GM18868 (cell line): ENCODE measurements around the gene TSC22D2.
"Not testable (repeated sequence)": the region's sequence is repeated elsewhere in the genome, so short reads cannot be mapped to it uniquely, and the experiment has no call there.

Experiments
- ATAC-seq: cut with Tn5 transposase; IDR thresholded peaks from one replicate; pipeline ENCODE4 v1.9.1; 2021; ENCODE audit warnings: mild to moderate bottlenecking, moderate library complexity; ENCODE audit not compliant: unreplicated experiment

TSC22D2 gene

GRCh38 chr3:150446470-150446977 lies 38.4 kb downstream of the TSC22D2 start:
- no peak for ATAC-seq

GRCh38 chr3:150447084-150447483 lies 39.0 kb downstream of the TSC22D2 start:
- no peak for ATAC-seq

GRCh38 chr3:150447631-150448465 lies 39.8 kb downstream of the TSC22D2 start:
- ATAC-seq, result no peak

- ATAC-seq, result no peak
Observed at GRCh38 chr3:150449169-150449721, 41.1 kb downstream of the TSC22D2 start.

GRCh38 chr3:150450916-150451315 lies 42.8 kb downstream of the TSC22D2 start:
- ATAC-seq, result no peak

GRCh38 chr3:150451329-150452048 lies 43.4 kb downstream of the TSC22D2 start:
- ATAC-seq, result no peak

GRCh38 chr3:150453353-150453752 lies 45.3 kb downstream of the TSC22D2 start:
- ATAC-seq, result no peak

- no peak for ATAC-seq
Observed at GRCh38 chr3:150454085-150454484, 46.0 kb downstream of the TSC22D2 start.

- no peak for ATAC-seq
Observed at GRCh38 chr3:150454622-150455021, 46.5 kb downstream of the TSC22D2 start.

GRCh38 chr3:150455341-150455740 lies 47.2 kb downstream of the TSC22D2 start:
- no peak for ATAC-seq

GRCh38 chr3:150458001-150458400 lies 49.9 kb downstream of the TSC22D2 start:
- no peak for ATAC-seq

- no peak for ATAC-seq
Observed at GRCh38 chr3:150460484-150460883, 52.4 kb downstream of the TSC22D2 start.

GRCh38 chr3:150461399-150461798 lies 53.3 kb downstream of the TSC22D2 start:
- no peak for ATAC-seq

GRCh38 chr3:150462108-150462507 lies 54.0 kb downstream of the TSC22D2 start:
- ATAC-seq, result no peak

- no peak for ATAC-seq
Observed at GRCh38 chr3:150464684-150465083, 56.6 kb downstream of the TSC22D2 start.

- ATAC-seq, result no peak
Observed at GRCh38 chr3:150467381-150467780, 59.3 kb downstream of the TSC22D2 start.

- no peak for ATAC-seq
Observed at GRCh38 chr3:150469031-150469930, 61.2 kb downstream of the TSC22D2 start.

- ATAC-seq, result no peak
Observed at GRCh38 chr3:150469931-150470740, 62.0 kb downstream of the TSC22D2 start.

GRCh38 chr3:150472421-150472820 lies 64.3 kb downstream of the TSC22D2 start:
- no peak for ATAC-seq

GRCh38 chr3:150473161-150473560 lies 65.1 kb downstream of the TSC22D2 start:
- ATAC-seq, result not testable (repeated sequence)
